HCT116 (cell line): Measurements from ENCODE around the gene ASPG. TPM values are rescaled to one million over a fixed set of nuclear protein-coding genes. Genes with fewer than 3 reads are reported as not detected.

Source experiments
- ATAC-seq: fragments of 200-7000 bp; cut with Tn5 transposase; 2 replicates; pipeline ENCODE4 v1.9.1; 2020; ENCODE audit warnings: mild to moderate bottlenecking, moderate library complexity
- BruUV-seq: library from RNA; stranded (reverse); fragments of 400-500 nt; replicated peaks from 2 replicates; lab custom pipeline; 2021; lab: Mats Ljungman, UMichigan
- CTCF ChIA-PET: fragments of 300-600 bp; sonication (Branson Sonifier 250); formaldehyde crosslinking; loops from one replicate; lab custom pipeline; 2021; ENCODE audit warnings: antibody characterized with exemption; lab: Charles Lee
- POLR2A ChIA-PET: fragments of 300-600, 350-600 bp; sonication (Branson Sonifier 250); formaldehyde crosslinking; loops from one replicate; lab custom pipeline; 2021; ENCODE audit warnings: antibody characterized with exemption; lab: Charles Lee
- RAD21 ChIA-PET, 2 experiments: fragments of 300-600 bp; sonication (Branson Sonifier 250); formaldehyde crosslinking; loops; one replicate each; lab custom pipeline; 2023; ENCODE audit warnings: low total read pairs in 2 of 2; ENCODE audit not compliant: uncharacterized antibody in 2 of 2, unreplicated experiment in 2 of 2, low non-redundant PET in 1 of 2; lab: Charles Lee
- DNase-seq: peaks from one replicate; pipeline ENCODE4 v3.0.0-alpha.2; 2010; ENCODE audit warnings: low read depth, low spot score
- H2AFZ ChIP-seq: fragments of 200-600 bp; shearing (Covaris generic), sonication (generic); 2 replicates; pipeline ENCODE4 v1.6.1; 2017; ENCODE audit warnings: low read depth, mixed run types, mixed read lengths, antibody characterized with exemption, low read length; ENCODE audit not compliant: poor library complexity, severe bottlenecking
- H3K27ac ChIP-seq: 2 replicates; pipeline ENCODE4 v1.5.1; 2012; ENCODE audit warnings: low read depth, low read length
- H3K27me3 ChIP-seq: fragments of 200-600 bp; sonication (generic); 2 replicates; pipeline ENCODE4 v1.6.1; 2016; ENCODE audit warnings: mixed run types, low read length, mixed read lengths; ENCODE audit not compliant: insufficient read depth
- H3K36me3 ChIP-seq, 2 experiments: fragments of 200-500 bp in 1 of 2; fragments of 200-600 bp in 1 of 2; sonication (Bioruptor generic) in 1 of 2; sonication (generic) in 1 of 2; 2 replicates each; pipeline versions ENCODE4 v1.5.1 to v1.6.1; 2014 to 2016; ENCODE audit warnings: low read length in 2 of 2, inconsistent platforms in 1 of 2, mixed read lengths in 1 of 2, mixed run types in 1 of 2; ENCODE audit not compliant: insufficient read depth in 2 of 2, control insufficient read depth in 1 of 2
- H3K4me1 ChIP-seq, 2 experiments: fragments of 200-600 bp in 1 of 2; sonication (generic) in 1 of 2; 2 replicates each; pipeline versions ENCODE4 v1.5.1 to v1.6.1; 2012 to 2017; ENCODE audit warnings: low read length in 2 of 2, inconsistent platforms in 1 of 2, mild to moderate bottlenecking in 1 of 2, mixed read lengths in 1 of 2, mixed run types in 1 of 2, moderate library complexity in 1 of 2; ENCODE audit not compliant: insufficient read depth in 2 of 2, control insufficient read depth in 1 of 2
- H3K4me2 ChIP-seq: fragments of 200-600 bp; sonication (generic); 2 replicates; pipeline ENCODE4 v1.6.1; 2017; ENCODE audit warnings: mixed run types, low read length, mixed read lengths
- H3K4me3 ChIP-seq, 2 experiments: fragments of 200-600 bp in 1 of 2; sonication (generic) in 1 of 2; replicated peaks in 1 of 2; 2 replicates each; pipeline ENCODE4 v1.5.1; 2011 to 2016; ENCODE audit warnings: low read length in 2 of 2, control low read depth in 1 of 2, low read depth in 1 of 2, mild to moderate bottlenecking in 1 of 2, mixed read lengths in 1 of 2, mixed run types in 1 of 2
- H3K79me2 ChIP-seq: fragments of 200-600 bp; sonication (generic); 2 replicates; pipeline ENCODE4 v1.6.1; 2017; ENCODE audit warnings: mild to moderate bottlenecking, mixed run types, low read length, moderate library complexity, mixed read lengths; ENCODE audit not compliant: insufficient read depth
- H3K9ac ChIP-seq: fragments of 200-600 bp; sonication (generic); 2 replicates; pipeline ENCODE4 v1.6.1; 2016; ENCODE audit warnings: low read length, mixed read lengths
- H3K9me2 ChIP-seq: fragments of 200-600 bp; sonication (generic), shearing (Covaris generic); 2 replicates; pipeline ENCODE4 v1.6.1; 2017; ENCODE audit warnings: mixed run types, mild to moderate bottlenecking, moderate library complexity; ENCODE audit not compliant: insufficient read depth
- H3K9me3 ChIP-seq, 2 experiments: fragments of 200-500 bp in 1 of 2; fragments of 200-600 bp in 1 of 2; sonication (Bioruptor generic) in 1 of 2; sonication (generic) in 1 of 2; 2 replicates each; pipeline ENCODE4 v1.6.1; 2014 to 2017; ENCODE audit warnings: low read length in 2 of 2, mixed read lengths in 2 of 2, inconsistent platforms in 1 of 2, low read depth in 1 of 2, mild to moderate bottlenecking in 1 of 2, mixed run types in 1 of 2, moderate library complexity in 1 of 2; ENCODE audit not compliant: control insufficient read depth in 1 of 2, insufficient read depth in 1 of 2
- H4K20me1 ChIP-seq: fragments of 200-600 bp; sonication (generic), shearing (Covaris generic); 2 replicates; pipeline ENCODE4 v1.6.1; 2017; ENCODE audit warnings: mixed run types, mild to moderate bottlenecking, moderate library complexity; ENCODE audit not compliant: insufficient read depth
- CBX3 ChIP-seq: IDR thresholded peaks from 2 replicates; pipeline ENCODE4 v1.6.1; 2012; ENCODE audit warnings: low read depth
- CEBPB ChIP-seq: IDR thresholded peaks from 2 replicates; pipeline ENCODE4 v1.6.1; 2012; ENCODE audit warnings: low read depth
- ELF1 ChIP-seq: IDR thresholded peaks from 2 replicates; pipeline ENCODE4 v1.6.1; 2012; ENCODE audit warnings: low read depth, borderline replicate concordance
- POLR2AphosphoS5 ChIP-seq: IDR thresholded peaks from 2 replicates; pipeline ENCODE4 v1.6.1; 2011; ENCODE audit warnings: mild to moderate bottlenecking, low read depth, low read length, moderate library complexity
- RAD21 ChIP-seq: IDR thresholded peaks from 2 replicates; pipeline ENCODE4 v1.6.1; 2012; ENCODE audit warnings: low read depth, mild to moderate bottlenecking
- REST ChIP-seq: IDR thresholded peaks from 2 replicates; pipeline ENCODE4 v1.6.1; 2012; ENCODE audit warnings: low read depth
- SP1 ChIP-seq: IDR thresholded peaks from 2 replicates; pipeline ENCODE4 v1.6.1; 2012; ENCODE audit warnings: low read depth
- TCF7L2 ChIP-seq: IDR thresholded peaks from 2 replicates; pipeline ENCODE4 v1.7.0; 2011; ENCODE audit warnings: borderline replicate concordance, inconsistent platforms; ENCODE audit not compliant: insufficient read depth, insufficient read length; ENCODE audit errors: extremely low read depth
- YY1 ChIP-seq: IDR thresholded peaks from 2 replicates; pipeline ENCODE4 v1.6.1; 2011; ENCODE audit warnings: low read length, low read depth, moderate library complexity, mild to moderate bottlenecking; ENCODE audit not compliant: insufficient replicate concordance; ENCODE audit errors: extremely low read depth
- ZBTB33 ChIP-seq: IDR thresholded peaks from 2 replicates; pipeline ENCODE4 v1.6.1; 2011; ENCODE audit warnings: mild to moderate bottlenecking, low read length, moderate library complexity; ENCODE audit not compliant: insufficient replicate concordance; ENCODE audit errors: extremely low read depth
- ZNF274 ChIP-seq: fragments of 200-500 bp; sonication (Bioruptor generic); IDR thresholded peaks from 2 replicates; pipeline ENCODE4 v1.6.1; 2014; ENCODE audit warnings: mild to moderate bottlenecking, low read depth, low read length, inconsistent platforms
- intact Hi-C: fragments of 100-400 bp; cut with micrococcal nuclease; formaldehyde crosslinking; loops from 2 replicates; pipeline ENCODE4 v1.10.0; 2022
- total RNA-seq: library from RNA; stranded (reverse); gene quantifications from one replicate; pipeline ENCODE4 v1.2.1, GENCODE V29; 2021; ENCODE audit not compliant: unreplicated experiment
- TF ChIP-seq, protein P1 (sequence below): IDR thresholded peaks from 2 replicates; pipeline ENCODE4 v1.6.1; 2012
- TF ChIP-seq, protein P2 (sequence below), 3 experiments: fragments of 200-600 bp in 1 of 3; sonication (generic) in 1 of 3; IDR thresholded peaks in 2 of 3; conservative IDR thresholded peaks in 1 of 3; 2 replicates each; pipeline ENCODE4 v1.5.1; 2012 to 2017; ENCODE audit warnings: low read depth in 2 of 3, low read length in 2 of 3, antibody characterized with exemption in 1 of 3, borderline replicate concordance in 1 of 3, control low read depth in 1 of 3, mild to moderate bottlenecking in 1 of 3, mixed read lengths in 1 of 3, mixed run types in 1 of 3, moderate library complexity in 1 of 3; ENCODE audit not compliant: insufficient read depth in 1 of 3

The ASPG gene
- total RNA-seq, 1 experiment from 2014 or later: not detected

DNA sequence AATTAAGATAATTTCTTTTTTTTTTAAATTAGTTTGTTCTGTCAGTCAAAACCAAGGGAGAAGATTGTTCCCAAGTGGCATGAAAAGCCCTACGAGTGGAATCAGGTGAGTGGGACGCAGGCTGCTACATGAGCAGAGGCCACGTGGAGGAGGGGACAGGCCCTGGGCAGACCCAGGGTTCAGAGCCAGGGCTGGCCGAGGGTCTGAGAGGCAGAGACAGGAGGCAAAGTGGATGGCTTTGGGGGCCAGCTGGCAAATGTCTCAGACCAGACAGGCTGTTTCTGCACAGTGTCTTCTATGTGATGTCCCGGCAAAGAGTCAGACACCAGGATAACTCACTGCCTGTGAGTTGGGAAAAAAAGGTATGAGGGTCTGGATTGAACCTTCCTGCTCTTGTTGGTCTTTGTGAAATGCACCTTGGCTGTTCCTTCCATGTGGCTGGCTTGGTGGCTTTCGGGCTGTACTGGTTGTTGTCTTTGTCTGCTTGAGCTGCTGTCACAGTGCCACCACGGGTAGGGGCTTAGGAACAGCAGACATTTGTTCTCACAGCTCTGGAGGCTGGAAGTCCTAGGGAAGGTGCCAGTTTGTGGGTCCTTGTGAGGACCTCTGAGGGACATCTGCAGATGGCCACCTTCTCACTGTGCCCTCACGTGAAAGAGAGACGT is 35.8 kb upstream of the ASPG start:
- intact Hi-C loops: no loop called here
- RAD21 ChIA-PET: no interaction called here
- DNase-seq (no peak), ATAC-seq (no peak)
- Histone ChIP-seq H3K9ac (no peak overlapping the region), H4K20me1 (no peaks in the 10 kb centered on the region), H3K9me3 (no peaks in the 10 kb centered on the region), H3K27me3 (no peaks in the 10 kb centered on the region), H3K27ac (no peak overlapping the region), H3K9me2 (no peaks in the 10 kb centered on the region), H3K4me1 (no peaks in the 10 kb centered on the region), H3K4me3 (no peak overlapping the region), H2AFZ (no peak overlapping the region), H3K4me2 (no peak overlapping the region), H3K36me3 (no peaks in the 10 kb centered on the region), H3K79me2 (no peaks in the 10 kb centered on the region)
- BruUV-seq: no TSS peak
- TF ChIP-seq, protein P1, sequence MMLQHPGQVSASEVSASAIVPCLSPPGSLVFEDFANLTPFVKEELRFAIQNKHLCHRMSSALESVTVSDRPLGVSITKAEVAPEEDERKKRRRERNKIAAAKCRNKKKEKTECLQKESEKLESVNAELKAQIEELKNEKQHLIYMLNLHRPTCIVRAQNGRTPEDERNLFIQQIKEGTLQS: no peak
- TF ChIP-seq YY1 (no peak), CEBPB (no peak), SP1 (no peak), ZNF274 (no peak), POLR2AphosphoS5 (no peak), REST (no peak), CBX3 (no peak), ZBTB33 (no peak), RAD21 (no peak), TCF7L2 (no peak), ELF1 (no peak)
- TF ChIP-seq, protein P2, sequence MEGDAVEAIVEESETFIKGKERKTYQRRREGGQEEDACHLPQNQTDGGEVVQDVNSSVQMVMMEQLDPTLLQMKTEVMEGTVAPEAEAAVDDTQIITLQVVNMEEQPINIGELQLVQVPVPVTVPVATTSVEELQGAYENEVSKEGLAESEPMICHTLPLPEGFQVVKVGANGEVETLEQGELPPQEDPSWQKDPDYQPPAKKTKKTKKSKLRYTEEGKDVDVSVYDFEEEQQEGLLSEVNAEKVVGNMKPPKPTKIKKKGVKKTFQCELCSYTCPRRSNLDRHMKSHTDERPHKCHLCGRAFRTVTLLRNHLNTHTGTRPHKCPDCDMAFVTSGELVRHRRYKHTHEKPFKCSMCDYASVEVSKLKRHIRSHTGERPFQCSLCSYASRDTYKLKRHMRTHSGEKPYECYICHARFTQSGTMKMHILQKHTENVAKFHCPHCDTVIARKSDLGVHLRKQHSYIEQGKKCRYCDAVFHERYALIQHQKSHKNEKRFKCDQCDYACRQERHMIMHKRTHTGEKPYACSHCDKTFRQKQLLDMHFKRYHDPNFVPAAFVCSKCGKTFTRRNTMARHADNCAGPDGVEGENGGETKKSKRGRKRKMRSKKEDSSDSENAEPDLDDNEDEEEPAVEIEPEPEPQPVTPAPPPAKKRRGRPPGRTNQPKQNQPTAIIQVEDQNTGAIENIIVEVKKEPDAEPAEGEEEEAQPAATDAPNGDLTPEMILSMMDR (IDR thresholded peaks at IDR 0.05 in 2 of 3, conservative IDR thresholded peaks at IDR 0.05 in 1 of 3; ENCODE audit: borderline replicate concordance in 1 of 3, insufficient read depth in 1 of 3, low read depth in 2 of 3, low read length in 2 of 3): no peak
- POLR2A ChIA-PET: no interaction called here
- CTCF ChIA-PET: no interaction called here
